GM21717 (cell line): ENCODE data around the gene ISCU.

Experiments
- ATAC-seq: cut with Tn5 transposase; IDR thresholded peaks from one replicate; pipeline ENCODE4 v1.9.1; 2021; ENCODE audit warnings: mild to moderate bottlenecking, moderate library complexity; ENCODE audit not compliant: unreplicated experiment

The ISCU gene

GRCh38 chr12:108562348-108563135 is at the start of gene ISCU:
TSS of gene ISCU (plus strand) at chr12:108562596. CDS start at chr12:108562623, 27 bp downstream.
- peak; percentile 41 for ATAC-seq

GRCh38 chr12:108514468-108514972 is 47.9 kb upstream of the ISCU start:
- ATAC-seq: no peak

- peak; percentile 67 for ATAC-seq
Measured at GRCh38 chr12:108514973-108515814, 47.2 kb upstream of the ISCU start, which contains the start of gene FICD. TSS of gene FICD (plus strand) at chr12:108515277. CDS start at chr12:108516973, 1,696 bp downstream.

- no peak for ATAC-seq
Measured at GRCh38 chr12:108515916-108516315, 46.5 kb upstream of the ISCU start.

- ATAC-seq: no peak
Measured at GRCh38 chr12:108516511-108517275, 45.7 kb upstream of the ISCU start.

GRCh38 chr12:108517288-108518100 is 44.9 kb upstream of the ISCU start:
- no peak for ATAC-seq

- no peak for ATAC-seq
Measured at GRCh38 chr12:108518101-108518715, 44.2 kb upstream of the ISCU start.

GRCh38 chr12:108518716-108519496 is 43.5 kb upstream of the ISCU start:
- no peak for ATAC-seq

- no peak for ATAC-seq
Measured at GRCh38 chr12:108519558-108519957, 42.8 kb upstream of the ISCU start.

- no peak for ATAC-seq
Measured at GRCh38 chr12:108523365-108523764, 39.0 kb upstream of the ISCU start.

GRCh38 chr12:108525681-108526080 is 36.7 kb upstream of the ISCU start:
- no peak for ATAC-seq

GRCh38 chr12:108526482-108527165 is 35.8 kb upstream of the ISCU start:
- no peak for ATAC-seq

GRCh38 chr12:108527166-108527496 is 35.3 kb upstream of the ISCU start:
- ATAC-seq: no peak

GRCh38 chr12:108530161-108530560 is 32.2 kb upstream of the ISCU start:
- no peak for ATAC-seq

- no peak for ATAC-seq
Measured at GRCh38 chr12:108531929-108532848, 30.2 kb upstream of the ISCU start.

GRCh38 chr12:108538146-108538545 is 24.2 kb upstream of the ISCU start:
- no peak for ATAC-seq

GRCh38 chr12:108538616-108539195 is 23.7 kb upstream of the ISCU start:
- no peak for ATAC-seq
